ENCODE results near the gene RTN4.
A peak's percentile ranks its signal among the peaks of the same experiment; 100 is the strongest.

DNA sequence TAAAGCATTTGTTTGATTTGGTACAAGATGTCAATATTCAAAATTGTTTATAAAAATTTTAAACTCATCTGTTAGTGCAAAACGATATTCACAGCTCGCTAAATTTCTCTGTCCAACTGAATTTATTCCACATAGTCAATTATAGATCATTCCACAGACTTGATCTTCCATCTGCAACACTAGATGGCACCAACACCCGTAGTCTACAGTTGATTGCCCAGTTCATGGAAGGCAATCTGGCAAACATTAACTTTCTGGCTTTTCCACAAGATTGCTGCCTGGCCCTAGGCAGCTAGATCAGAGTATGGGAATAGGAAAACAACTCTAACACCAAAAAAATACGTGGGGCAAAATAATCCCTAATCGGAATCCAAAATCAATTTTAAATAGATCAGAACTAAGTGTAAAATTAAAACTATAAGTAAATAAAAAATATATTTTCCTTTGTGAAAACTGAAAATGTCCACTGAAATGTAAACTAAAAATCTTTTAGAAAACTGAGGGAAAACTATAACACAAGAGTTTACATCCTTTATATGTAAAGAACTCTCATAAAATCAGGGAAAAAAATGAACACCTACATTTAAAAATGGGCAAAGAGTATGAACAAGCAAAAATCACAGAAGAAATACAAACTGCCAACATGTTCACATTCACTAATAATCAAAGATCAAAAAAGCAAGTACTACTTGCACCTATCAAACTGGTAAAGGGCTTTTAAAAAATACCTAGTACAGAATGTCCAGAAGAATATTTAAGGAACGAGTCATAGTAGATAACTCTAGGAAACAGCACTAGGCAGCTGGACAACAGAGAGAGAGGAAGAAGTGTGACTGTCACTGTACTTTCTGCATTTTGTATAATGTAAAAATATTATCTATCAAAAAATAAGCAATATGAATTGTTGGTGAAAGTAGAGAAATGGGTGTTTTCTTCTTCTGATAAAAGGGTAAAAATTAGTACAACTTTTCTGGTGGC lies 35.0 kb downstream of the RTN4 start:
- TF ChIP-seq FOS (IDR thresholded peaks at IDR 0.05; ENCODE audit: low read depth, low read length) = no peak; the same call in 1 of the 2 replicates
- TF ChIP-seq, protein P1, sequence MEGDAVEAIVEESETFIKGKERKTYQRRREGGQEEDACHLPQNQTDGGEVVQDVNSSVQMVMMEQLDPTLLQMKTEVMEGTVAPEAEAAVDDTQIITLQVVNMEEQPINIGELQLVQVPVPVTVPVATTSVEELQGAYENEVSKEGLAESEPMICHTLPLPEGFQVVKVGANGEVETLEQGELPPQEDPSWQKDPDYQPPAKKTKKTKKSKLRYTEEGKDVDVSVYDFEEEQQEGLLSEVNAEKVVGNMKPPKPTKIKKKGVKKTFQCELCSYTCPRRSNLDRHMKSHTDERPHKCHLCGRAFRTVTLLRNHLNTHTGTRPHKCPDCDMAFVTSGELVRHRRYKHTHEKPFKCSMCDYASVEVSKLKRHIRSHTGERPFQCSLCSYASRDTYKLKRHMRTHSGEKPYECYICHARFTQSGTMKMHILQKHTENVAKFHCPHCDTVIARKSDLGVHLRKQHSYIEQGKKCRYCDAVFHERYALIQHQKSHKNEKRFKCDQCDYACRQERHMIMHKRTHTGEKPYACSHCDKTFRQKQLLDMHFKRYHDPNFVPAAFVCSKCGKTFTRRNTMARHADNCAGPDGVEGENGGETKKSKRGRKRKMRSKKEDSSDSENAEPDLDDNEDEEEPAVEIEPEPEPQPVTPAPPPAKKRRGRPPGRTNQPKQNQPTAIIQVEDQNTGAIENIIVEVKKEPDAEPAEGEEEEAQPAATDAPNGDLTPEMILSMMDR (conservative IDR thresholded peaks at IDR 0.05; ENCODE audit: low read depth, low read length) = peak; percentile 57
- TF ChIP-seq RFX5 (IDR thresholded peaks at IDR 0.05; ENCODE audit: low read depth, low read length) = no peak
- TF ChIP-seq CEBPB (IDR thresholded peaks at IDR 0.05; ENCODE audit: low read depth, low read length) = no peak
- TF ChIP-seq POLR2A (IDR thresholded peaks at IDR 0.05; ENCODE audit: low read depth, low read length) = no peak
- TF ChIP-seq SMC3 (IDR thresholded peaks at IDR 0.05; ENCODE audit: low read depth, low read length) = peak; percentile 54; the same call in 1 of the 2 replicates
- TF ChIP-seq, protein P2, sequence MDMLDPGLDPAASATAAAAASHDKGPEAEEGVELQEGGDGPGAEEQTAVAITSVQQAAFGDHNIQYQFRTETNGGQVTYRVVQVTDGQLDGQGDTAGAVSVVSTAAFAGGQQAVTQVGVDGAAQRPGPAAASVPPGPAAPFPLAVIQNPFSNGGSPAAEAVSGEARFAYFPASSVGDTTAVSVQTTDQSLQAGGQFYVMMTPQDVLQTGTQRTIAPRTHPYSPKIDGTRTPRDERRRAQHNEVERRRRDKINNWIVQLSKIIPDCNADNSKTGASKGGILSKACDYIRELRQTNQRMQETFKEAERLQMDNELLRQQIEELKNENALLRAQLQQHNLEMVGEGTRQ (IDR thresholded peaks at IDR 0.05; ENCODE audit: low read depth, low read length) = no peak
- TF ChIP-seq MAZ (IDR thresholded peaks at IDR 0.05; ENCODE audit: borderline replicate concordance, low read depth, low read length) = no peak
- TF ChIP-seq, protein P3, sequence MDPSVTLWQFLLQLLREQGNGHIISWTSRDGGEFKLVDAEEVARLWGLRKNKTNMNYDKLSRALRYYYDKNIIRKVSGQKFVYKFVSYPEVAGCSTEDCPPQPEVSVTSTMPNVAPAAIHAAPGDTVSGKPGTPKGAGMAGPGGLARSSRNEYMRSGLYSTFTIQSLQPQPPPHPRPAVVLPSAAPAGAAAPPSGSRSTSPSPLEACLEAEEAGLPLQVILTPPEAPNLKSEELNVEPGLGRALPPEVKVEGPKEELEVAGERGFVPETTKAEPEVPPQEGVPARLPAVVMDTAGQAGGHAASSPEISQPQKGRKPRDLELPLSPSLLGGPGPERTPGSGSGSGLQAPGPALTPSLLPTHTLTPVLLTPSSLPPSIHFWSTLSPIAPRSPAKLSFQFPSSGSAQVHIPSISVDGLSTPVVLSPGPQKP (IDR thresholded peaks at IDR 0.05; ENCODE audit: borderline replicate concordance, low read depth, low read length) = no peak
